Activated CD8-positive, alpha-beta memory T cell treated with anti-CD3 and anti-CD28 coated beads, Interleukin-2, amount 50 U/mL, for 24 hours (primary cell): ENCODE measurements around the gene HFM1.
"Not testable (repeated sequence)": the region's sequence is repeated elsewhere in the genome, so short reads cannot be mapped to it uniquely, and the experiment has no call there.

Experiments
- DNase-seq: peaks from one replicate; pipeline ENCODE4 v3.0.0-alpha.2; 2020; ENCODE audit errors: extremely low read depth

The HFM1 gene

GRCh38 chr1:91404151-91405012 lies at the start of gene HFM1:
TSS of gene HFM1 (minus strand) at chr1:91404837. CDS start at chr1:91401082, 3,755 bp downstream.
- DNase-seq = peak; percentile 28

- DNase-seq = no peak
Observed at GRCh38 chr1:91454136-91454535, 49.5 kb upstream of the HFM1 start.

- DNase-seq = no peak
Observed at GRCh38 chr1:91450260-91450659, 45.6 kb upstream of the HFM1 start.

- not testable (repeated sequence) for DNase-seq
Observed at GRCh38 chr1:91447782-91448181, 43.1 kb upstream of the HFM1 start.

- not testable (repeated sequence) for DNase-seq
Observed at GRCh38 chr1:91441980-91442379, 37.3 kb upstream of the HFM1 start.

- DNase-seq = no peak
Observed at GRCh38 chr1:91440847-91441246, 36.2 kb upstream of the HFM1 start.

- DNase-seq = no peak
Observed at GRCh38 chr1:91439016-91439415, 34.4 kb upstream of the HFM1 start.

- DNase-seq = no peak
Observed at GRCh38 chr1:91428182-91428798, 23.7 kb upstream of the HFM1 start.

GRCh38 chr1:91427741-91428140 lies 23.1 kb upstream of the HFM1 start:
- no peak for DNase-seq

GRCh38 chr1:91422523-91422922 lies 17.9 kb upstream of the HFM1 start:
- DNase-seq = not testable (repeated sequence)

GRCh38 chr1:91412371-91412770 lies 7.7 kb upstream of the HFM1 start:
- no peak for DNase-seq

GRCh38 chr1:91406773-91407389 lies 2.2 kb upstream of the HFM1 start:
- DNase-seq = no peak

GRCh38 chr1:91402023-91402422 lies 2.6 kb downstream of the HFM1 start:
- DNase-seq = no peak

- DNase-seq = no peak
Observed at GRCh38 chr1:91400133-91400725, 4.4 kb downstream of the HFM1 start.

GRCh38 chr1:91398291-91398690 lies 6.3 kb downstream of the HFM1 start:
- no peak for DNase-seq

GRCh38 chr1:91397605-91398004 lies 7.0 kb downstream of the HFM1 start:
- DNase-seq = no peak

- no peak for DNase-seq
Observed at GRCh38 chr1:91393042-91393441, 11.6 kb downstream of the HFM1 start.

- DNase-seq = no peak
Observed at GRCh38 chr1:91386109-91386508, 18.5 kb downstream of the HFM1 start.

GRCh38 chr1:91383456-91383855 lies 21.2 kb downstream of the HFM1 start:
- no peak for DNase-seq

- no peak for DNase-seq
Observed at GRCh38 chr1:91381844-91382243, 22.8 kb downstream of the HFM1 start.

GRCh38 chr1:91374086-91374485 lies 30.6 kb downstream of the HFM1 start:
- DNase-seq = no peak

GRCh38 chr1:91372230-91372629 lies 32.4 kb downstream of the HFM1 start:
- not testable (repeated sequence) for DNase-seq
